IPS DF 19.7 (cell line): ENCODE results near the gene KCNMA1.
A peak's percentile ranks its signal among the peaks of the same experiment; 100 is the strongest.

Experiments used
- DNase-seq: peaks from one replicate; pipeline ENCODE4 v3.0.0-alpha.2; 2013; ENCODE audit warnings: low read depth, low spot score

KCNMA1 gene

DNA sequence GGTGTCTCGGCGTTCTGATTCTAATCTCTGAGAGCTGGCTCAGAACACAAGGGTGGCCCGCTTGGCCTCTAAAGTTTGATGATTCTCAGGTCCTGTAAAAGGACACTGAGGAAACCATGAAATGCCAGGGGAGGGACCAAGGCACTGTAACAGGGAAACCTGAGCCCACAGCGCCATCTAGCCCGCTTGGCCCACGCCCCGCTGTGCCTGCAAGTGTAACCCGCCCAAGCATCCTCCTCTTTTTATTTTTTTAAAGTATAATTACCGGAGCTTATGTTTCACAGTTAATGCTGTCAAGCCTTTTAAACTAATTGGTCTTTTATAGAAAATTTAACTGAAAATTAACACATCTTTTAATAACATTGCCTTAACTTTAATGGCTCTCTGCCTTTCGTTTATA is 734.7 kb downstream of the KCNMA1 start:
- peak; percentile 20 for DNase-seq

GRCh38 chr10:76901701-76902100 is 735.9 kb downstream of the KCNMA1 start:
- no peak for DNase-seq

DNA sequence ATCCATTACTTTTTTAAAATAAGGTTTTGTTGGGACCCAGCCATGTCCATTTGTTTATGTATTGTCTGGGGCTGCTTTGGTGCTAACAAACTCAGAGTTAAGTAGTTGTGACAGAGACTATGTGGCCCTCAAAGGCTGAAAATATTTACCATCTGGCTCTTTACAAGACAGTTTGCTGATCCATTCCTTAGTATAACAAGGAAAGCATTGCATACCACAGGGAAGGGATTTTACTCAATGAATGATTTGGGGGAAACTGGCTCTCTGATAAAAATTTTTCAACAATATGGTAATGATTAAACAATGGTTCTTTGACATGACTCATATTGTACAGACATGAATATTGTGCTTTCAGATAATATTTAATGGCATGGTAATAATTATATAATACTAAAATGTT is 738.1 kb downstream of the KCNMA1 start:
- DNase-seq = no peak

GRCh38 chr10:76892766-76893479 is 744.7 kb downstream of the KCNMA1 start:
- no peak for DNase-seq

GRCh38 chr10:76887223-76888010 is 750.2 kb downstream of the KCNMA1 start:
- DNase-seq = no peak

- no peak for DNase-seq
Measured at GRCh38 chr10:76885816-76886215, 751.8 kb downstream of the KCNMA1 start.

GRCh38 chr10:76884673-76885275 is 752.8 kb downstream of the KCNMA1 start:
- DNase-seq = no peak

DNA sequence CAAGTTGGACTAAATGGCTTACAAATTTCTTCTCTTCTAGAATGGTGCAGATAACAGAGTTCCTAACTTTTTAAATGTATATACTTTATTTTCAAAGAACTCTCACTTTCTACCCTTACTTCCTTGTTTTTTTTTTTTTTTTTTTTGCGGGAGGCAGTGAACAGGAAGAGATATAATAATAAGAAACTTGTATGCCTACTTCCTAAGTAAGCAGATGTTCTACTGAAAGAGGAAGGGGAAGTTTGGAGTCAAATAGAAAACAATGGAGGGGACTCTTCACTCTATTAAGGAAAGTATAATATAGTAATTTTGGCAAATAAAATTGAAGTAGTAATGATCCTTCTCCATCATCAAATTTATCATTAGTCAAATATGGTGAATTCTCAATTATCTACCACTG is 754.0 kb downstream of the KCNMA1 start:
- no peak for DNase-seq

- no peak for DNase-seq
Measured at GRCh38 chr10:76882796-76883195, 754.8 kb downstream of the KCNMA1 start.

DNA sequence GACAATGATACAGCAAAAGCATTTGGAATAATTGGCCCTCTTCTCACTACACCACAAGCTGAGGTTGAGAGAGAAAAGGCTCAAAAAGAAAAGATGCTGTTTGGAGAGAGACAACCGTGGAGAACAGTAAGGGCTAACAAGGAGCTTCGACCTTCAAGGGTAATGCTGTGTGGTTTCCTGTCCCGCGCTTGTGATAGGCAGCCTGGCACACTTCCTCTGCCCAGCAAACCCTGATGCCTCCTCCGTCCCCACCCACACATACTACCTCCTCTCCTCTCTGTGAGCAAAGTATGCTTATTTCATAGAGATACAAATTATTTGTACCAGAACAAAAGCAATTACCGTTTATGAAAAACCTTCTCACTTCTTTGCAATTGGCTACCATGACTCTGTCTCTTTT is 755.4 kb downstream of the KCNMA1 start:
- no peak for DNase-seq

- no peak for DNase-seq
Measured at GRCh38 chr10:76881477-76882220, 756.0 kb downstream of the KCNMA1 start.

GRCh38 chr10:76880931-76881330 is 756.7 kb downstream of the KCNMA1 start:
- no peak for DNase-seq

DNA sequence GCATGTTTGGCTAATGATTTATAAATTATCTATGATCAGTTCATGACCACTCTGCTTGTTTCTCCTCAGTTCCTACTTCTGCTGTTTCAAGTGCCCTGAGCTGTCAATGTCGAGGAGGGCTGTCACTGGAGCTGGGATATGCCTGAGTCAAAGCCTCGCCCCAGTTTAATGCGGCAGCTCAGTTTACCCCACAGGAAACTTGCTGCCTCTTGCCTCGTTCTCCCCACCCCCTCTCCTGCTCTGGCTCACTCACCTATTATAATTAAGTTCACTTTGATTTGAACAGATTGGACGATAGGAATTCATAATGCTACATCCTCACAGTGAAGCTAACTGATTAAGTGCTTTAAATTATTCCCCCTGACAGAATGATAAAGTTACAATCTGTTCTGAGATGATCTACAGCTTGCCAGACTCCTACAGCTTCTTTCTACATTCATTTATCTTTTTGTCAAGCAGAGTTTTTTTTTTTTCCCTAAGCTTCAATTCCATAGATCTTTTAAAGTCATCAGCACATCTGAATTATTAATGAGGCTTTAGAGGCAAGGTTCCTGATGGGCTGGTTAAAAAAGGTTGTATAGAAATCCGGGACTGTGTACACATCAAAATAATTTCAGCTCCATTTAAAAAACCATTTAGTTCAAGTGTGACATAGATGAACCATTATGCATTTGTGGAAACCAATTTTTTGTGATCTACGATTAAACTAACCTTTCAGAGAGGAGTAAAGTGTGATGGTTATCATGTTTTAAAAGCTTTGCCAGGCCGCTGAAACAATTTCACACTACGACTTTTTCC is 758.3 kb downstream of the KCNMA1 start:
- DNase-seq = no peak

DNA sequence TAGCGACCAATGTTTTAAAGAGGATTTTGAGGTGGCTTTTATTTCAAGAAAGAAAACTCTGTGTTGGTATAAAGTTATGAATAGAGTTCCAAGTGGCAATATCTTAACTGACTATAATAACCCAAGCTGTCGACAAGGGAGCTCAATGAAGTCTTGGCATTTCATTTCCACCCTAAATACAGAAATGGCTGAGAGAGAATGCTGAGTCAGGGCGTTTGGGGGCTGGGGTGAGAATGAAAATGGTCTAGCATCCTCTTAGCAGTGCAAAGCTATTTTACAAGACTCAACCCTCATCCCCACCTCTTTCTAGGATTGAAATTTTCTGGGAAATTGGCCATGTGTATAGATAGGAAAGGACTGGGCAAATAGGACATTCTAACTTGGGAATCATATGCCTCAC is 759.1 kb downstream of the KCNMA1 start:
- DNase-seq = no peak

GRCh38 chr10:76874896-76875295 is 762.7 kb downstream of the KCNMA1 start:
- no peak for DNase-seq

- DNase-seq = no peak
Measured at GRCh38 chr10:76874176-76874575, 763.4 kb downstream of the KCNMA1 start.

DNA sequence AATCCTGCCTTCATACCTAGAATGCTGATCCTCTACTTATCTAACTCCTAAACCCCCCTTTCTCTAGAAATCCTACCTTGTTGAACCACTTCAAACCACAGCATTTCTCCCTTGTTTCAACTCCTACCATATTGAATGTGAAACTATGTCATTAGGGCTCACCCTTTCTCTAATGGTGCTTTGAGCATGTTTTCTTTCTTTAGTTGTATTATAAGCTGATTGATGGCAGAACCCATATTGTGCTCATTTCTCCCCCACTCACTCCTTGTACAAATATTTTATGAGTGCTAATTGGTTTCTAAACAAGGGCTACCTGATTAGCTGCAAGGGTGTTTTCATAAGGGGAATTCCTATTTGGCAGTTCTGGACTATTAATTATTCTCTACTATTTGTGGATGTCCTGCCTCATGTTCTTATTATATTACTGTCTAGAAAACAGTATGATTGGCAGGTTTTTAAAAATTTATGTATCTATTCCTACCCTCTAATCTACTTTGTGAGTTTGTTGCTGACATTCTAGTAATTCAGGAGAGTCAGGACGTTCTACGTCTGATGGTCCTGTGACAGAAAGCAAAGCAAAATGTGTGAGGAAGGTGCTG is 765.8 kb downstream of the KCNMA1 start:
- no peak for DNase-seq

DNA sequence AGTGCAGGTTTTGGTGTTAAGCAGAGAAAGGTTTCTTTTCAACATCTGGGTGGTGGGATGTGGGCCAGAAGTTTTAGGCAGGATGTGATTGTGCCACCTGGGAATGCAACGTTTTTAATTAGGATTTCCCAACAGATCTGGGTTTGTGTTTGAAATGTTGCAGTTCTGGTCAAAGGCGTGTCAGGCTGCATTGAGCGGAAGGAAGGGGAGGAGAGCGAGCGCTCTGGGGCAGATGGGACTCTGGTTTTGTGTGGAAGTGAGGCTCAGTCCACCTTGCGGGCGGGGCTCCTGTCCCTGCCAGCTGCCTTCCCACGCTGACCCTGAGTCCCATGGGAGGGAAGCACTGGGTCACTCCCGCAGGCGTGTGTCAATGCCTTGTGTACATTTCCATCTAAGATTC is 767.7 kb downstream of the KCNMA1 start:
- no peak for DNase-seq

DNA sequence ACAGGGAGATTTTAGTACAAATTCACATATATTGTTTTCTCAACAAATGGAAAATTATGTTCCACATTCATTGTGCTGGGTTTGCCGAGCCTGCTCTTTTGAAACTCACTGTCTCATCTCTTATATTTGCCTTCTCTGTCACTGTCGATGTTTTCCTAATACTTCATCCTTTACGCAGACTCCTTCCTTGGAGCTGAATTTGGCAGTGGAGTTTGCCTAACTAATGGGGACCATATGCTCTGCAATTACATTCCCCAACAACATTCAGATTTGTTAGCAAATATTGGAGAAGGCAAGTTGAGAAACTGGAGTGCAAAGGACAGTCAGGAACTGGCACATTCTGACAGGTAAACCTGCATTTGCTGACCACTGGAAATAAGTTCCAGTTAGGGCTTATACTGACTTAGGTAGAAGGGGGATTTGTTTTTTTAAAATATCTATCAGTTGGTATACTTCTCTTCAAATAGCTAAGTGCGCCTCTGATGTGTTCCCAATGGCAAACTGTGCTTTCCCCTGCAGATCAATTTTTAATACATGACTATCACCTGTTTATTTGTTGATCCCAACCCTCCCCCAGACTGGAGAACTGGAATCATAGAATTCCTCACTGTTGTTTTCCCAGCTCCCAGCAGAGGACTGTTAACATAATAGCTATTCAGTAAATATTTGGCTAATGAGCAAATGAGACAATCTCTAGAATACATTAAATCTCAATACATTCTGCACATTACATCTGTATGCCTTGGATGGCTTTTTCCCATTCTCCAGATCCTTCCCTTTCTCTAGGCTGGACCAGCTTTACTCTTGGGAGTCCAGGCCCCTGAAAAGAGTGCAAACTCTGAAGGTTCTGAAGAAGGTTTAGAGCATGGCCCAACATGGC is 769.3 kb downstream of the KCNMA1 start:
- no peak for DNase-seq
